ENCODE results near the gene RNF212. TPM values are rescaled to one million over a fixed set of nuclear protein-coding genes. Genes with fewer than 3 reads are reported as not detected.

RNF212 gene
- total and polyA plus RNA-seq, 8 donors = 1.3 to 4.8 (median 2.6) TPM; not detected in 4

DNA sequence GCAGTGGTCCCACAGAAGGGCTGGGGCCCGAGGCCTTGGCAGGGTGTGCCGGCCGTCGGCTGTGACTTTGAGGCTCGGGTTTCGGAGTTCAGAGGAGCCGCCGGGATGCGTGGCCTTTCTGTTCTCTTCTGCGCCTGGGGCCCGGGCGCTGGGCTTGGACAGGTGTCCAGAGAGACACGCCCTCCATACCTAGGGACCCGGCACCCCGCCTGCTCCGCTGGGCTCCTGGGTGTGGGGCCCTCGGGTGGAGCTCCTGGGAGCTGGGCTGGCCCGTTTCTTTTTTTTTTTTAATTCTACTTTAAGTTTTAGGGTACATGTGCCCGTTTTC lies 90.7 kb downstream of the RNF212 start:
- TF ChIP-seq EP300 (IDR thresholded peaks at IDR 0.05) = no peak
- Histone ChIP-seq H3K36me3 (peaks cover 7 to 40% (median 36%) of the 10 kb centered on the region in 4 donors), H3K27ac (no peak overlapping the region), H3K9me3 (no peaks in the 10 kb centered on the region), H3K27me3 (no peaks in the 10 kb centered on the region), H3K4me1 (peaks cover 0 to 25% (median 14%) of the 10 kb centered on the region in 4 donors), H3K4me3 (no peak overlapping the region)
- peak; percentile 56 to 67 for DNase-seq
- intact Hi-C loops (cut with DNase I; ENCODE audit: low total_unique reads) = no loop called here
- 44 to 81% (median 63%) methylated on average over 8 to 19 of the region's 19 CpGs for WGBS, 5 donors

DNA sequence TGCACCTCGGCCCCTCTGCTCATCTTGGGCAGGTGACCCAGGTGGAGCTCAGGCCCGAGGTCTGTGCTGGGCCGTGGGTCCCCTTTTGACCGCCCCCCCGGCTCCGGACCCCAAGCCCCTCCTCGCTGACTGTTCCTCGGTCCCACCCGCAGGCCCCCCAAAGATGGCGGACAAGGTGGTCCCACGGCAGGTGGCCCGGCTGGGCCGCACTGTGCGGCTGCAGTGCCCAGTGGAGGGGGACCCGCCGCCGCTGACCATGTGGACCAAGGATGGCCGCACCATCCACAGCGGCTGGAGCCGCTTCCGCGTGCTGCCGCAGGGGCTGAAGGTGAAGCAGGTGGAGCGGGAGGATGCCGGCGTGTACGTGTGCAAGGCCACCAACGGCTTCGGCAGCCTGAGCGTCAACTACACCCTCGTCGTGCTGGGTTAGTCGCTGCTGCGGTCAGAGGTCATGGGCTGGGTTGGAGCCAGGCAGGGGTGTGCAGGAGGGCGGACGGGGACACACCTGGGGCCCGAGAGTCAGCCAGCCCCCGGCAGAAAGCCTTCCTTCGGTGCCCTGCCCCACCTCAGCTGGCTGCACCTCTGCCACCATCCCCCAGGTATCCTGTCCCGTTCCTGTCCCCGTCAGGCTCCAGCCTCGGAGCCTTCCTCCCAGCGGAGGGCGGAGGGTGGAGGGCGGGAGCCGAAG lies 91.2 kb downstream of the RNF212 start:
- Histone ChIP-seq H3K27ac (no peak overlapping the region), H3K4me3 (no peak overlapping the region), H3K36me3 (peaks cover 7 to 40% (median 36%) of the 10 kb centered on the region in 4 donors), H3K9me3 (no peaks in the 10 kb centered on the region), H3K27me3 (no peaks in the 10 kb centered on the region), H3K4me1 (peaks cover 0 to 25% (median 14%) of the 10 kb centered on the region in 4 donors)
- no peak for DNase-seq
- no peak for TF ChIP-seq POLR2A (IDR thresholded peaks at IDR 0.05)
- no peak for TF ChIP-seq CTCF (IDR thresholded peaks at IDR 0.05)
- TF ChIP-seq EP300 (IDR thresholded peaks at IDR 0.05) = no peak
- no peak for TF ChIP-seq POLR2AphosphoS5 (IDR thresholded peaks at IDR 0.05)
- intact Hi-C loops (cut with DNase I; ENCODE audit: low total_unique reads) = no loop called here
- 74 to 82% (median 79%) methylated on average over 15 to 46 of the region's 46 CpGs for WGBS, 5 donors

Small RNAs within 50 kb of the gene (small RNA-seq; reads per million reads assigned to genes)
- gene RF00554 = 0 reads per million in 4 donors

Other genes starting within 250 kb of the RNF212 start
- 100 to 1,000 TPM in 4 of 5 donors, 10 to 100 TPM in 1; 71.8 to 503 (median 194) TPM for gene GAK, start 181.2 kb downstream of the RNF212 start, total RNA-seq
- gene GAK, start 181.2 kb downstream of the RNF212 start, polyA plus RNA-seq = 100 to 1,000 TPM; 128 to 149 (median 133) TPM
- gene TMEM175, start 181.1 kb downstream of the RNF212 start, total RNA-seq = 10 to 100 TPM in 4 of 5 donors, 1 to 10 TPM in 1; 7.3 to 82.8 (median 20.1) TPM
- gene TMEM175, start 181.1 kb downstream of the RNF212 start, polyA plus RNA-seq = 10 to 100 TPM; 16.6 to 39.4 (median 18.9) TPM
- gene DGKQ, start 140.0 kb downstream of the RNF212 start, total RNA-seq = 100 to 1,000 TPM in 1 of 5 donors, 10 to 100 TPM in 1, 1 to 10 TPM in 3; 5.8 to 176 (median 8.8) TPM
- gene DGKQ, start 140.0 kb downstream of the RNF212 start, polyA plus RNA-seq = 1 to 10 TPM; 3.8 to 6.6 (median 5.4) TPM
- gene IDUA, start 126.5 kb downstream of the RNF212 start, total RNA-seq = 100 to 1,000 TPM in 1 of 5 donors, 10 to 100 TPM in 3, 1 to 10 TPM in 1; 8.8 to 278 (median 92.4) TPM
- 10 to 100 TPM; 10.8 to 21.9 (median 15.4) TPM for gene IDUA, start 126.5 kb downstream of the RNF212 start, polyA plus RNA-seq
- 1 to 10 TPM in 2 of 5 donors, under 1 TPM in 1, not detected in 2; 0.18 to 5.8 (median 3.5) TPM for gene SLC26A1, start 120.2 kb downstream of the RNF212 start, total RNA-seq
- 1 to 10 TPM in 1 of 3 donors, under 1 TPM in 1, not detected in 1; 0.68 to 8.9 TPM for gene SLC26A1, start 120.2 kb downstream of the RNF212 start, polyA plus RNA-seq
- 10 to 100 TPM in 3 of 5 donors, 1 to 10 TPM in 2; 3.5 to 42.7 (median 19.6) TPM for gene FGFRL1, start 101.9 kb downstream of the RNF212 start, total RNA-seq
- 10 to 100 TPM in 1 of 3 donors, 1 to 10 TPM in 2; 5.8 to 10.3 (median 9.2) TPM for gene FGFRL1, start 101.9 kb downstream of the RNF212 start, polyA plus RNA-seq
- gene SPON2, start 59.0 kb upstream of the RNF212 start, total RNA-seq = 100 to 1,000 TPM in 1 of 5 donors, 10 to 100 TPM in 4; 12.8 to 224 (median 63.9) TPM
- gene SPON2, start 59.0 kb upstream of the RNF212 start, polyA plus RNA-seq = 10 to 100 TPM; 20.1 to 54.6 (median 40.6) TPM
- 100 to 1,000 TPM in 3 of 5 donors, 10 to 100 TPM in 2; 85.0 to 415 (median 227) TPM for gene CTBP1, start 135.6 kb upstream of the RNF212 start, total RNA-seq
- gene CTBP1, start 135.6 kb upstream of the RNF212 start, polyA plus RNA-seq = 10 to 100 TPM; 72.7 to 90.4 (median 83.5) TPM
- gene MAEA, start 176.3 kb upstream of the RNF212 start, total RNA-seq = 100 to 1,000 TPM in 3 of 5 donors, 10 to 100 TPM in 2; 34.0 to 295 (median 103) TPM
- 10 to 100 TPM; 42.3 to 48.4 (median 42.8) TPM for gene MAEA, start 176.3 kb upstream of the RNF212 start, polyA plus RNA-seq
- 100 to 1,000 TPM in 1 of 5 donors, 10 to 100 TPM in 4; 15.1 to 103 (median 53.9) TPM for gene UVSSA, start 233.6 kb upstream of the RNF212 start, total RNA-seq
- gene UVSSA, start 233.6 kb upstream of the RNF212 start, polyA plus RNA-seq = 1 to 10 TPM; 4.1 to 7.0 (median 5.2) TPM

Measured in stomach (tissue), 9 donors.